Vagina (tissue), 2 donors: ENCODE data around the gene PTP4A1. TPM values are rescaled to one million over a fixed set of nuclear protein-coding genes. Genes with fewer than 3 reads are reported as not detected.
"Not testable (repeated sequence)": the region's sequence is repeated elsewhere in the genome, so short reads cannot be mapped to it uniquely, and the experiment has no call there.

Experiments used
- DNase-seq, 2 donors: peaks; one replicate each; pipeline ENCODE4 v3.0.0-alpha.2; 2017; ENCODE audit errors: extremely low spot score in 2 of 2
- H3K27ac ChIP-seq: fragments of 200-600 bp; sonication (generic); one replicate; pipeline ENCODE4 v1.5.1; 2019
- H3K27me3 ChIP-seq: fragments of 200-600 bp; sonication (generic); one replicate; pipeline ENCODE4 v1.5.1; 2019
- H3K36me3 ChIP-seq, 2 donors: fragments of 200-600 bp; sonication (generic); one replicate each; pipeline ENCODE4 v1.5.1; 2017 to 2019
- H3K4me1 ChIP-seq: fragments of 200-600 bp; sonication (generic); one replicate; pipeline ENCODE4 v1.5.1; 2019
- H3K4me3 ChIP-seq, 2 donors: fragments of 200-600 bp; sonication (generic); 1 replicate in 1 of 2; 2 replicates in 1 of 2; pipeline ENCODE4 v1.5.1; 2016 to 2019
- H3K9me3 ChIP-seq: fragments of 200-600 bp; sonication (generic); one replicate; pipeline ENCODE4 v1.5.1; 2019
- POLR2A ChIP-seq, 2 donors: fragments of 450-650 bp; IDR thresholded peaks; one replicate each; pipeline ENCODE4 v1.6.1; 2017; ENCODE audit warnings: antibody characterized with exemption in 2 of 2, mild to moderate bottlenecking in 2 of 2, moderate library complexity in 2 of 2
- POLR2AphosphoS5 ChIP-seq, 2 donors: sonication (generic); formaldehyde crosslinking; IDR thresholded peaks; one replicate each; pipeline ENCODE4 v1.9.0; 2017; ENCODE audit warnings: antibody characterized with exemption in 2 of 2, mild to moderate bottlenecking in 2 of 2, low read depth in 1 of 2; ENCODE audit not compliant: insufficient read depth in 1 of 2
- intact Hi-C: fragments of 100-400 bp; cut with DNase I; formaldehyde crosslinking; loops from one replicate; pipeline ENCODE4 v1.15.1; 2023
- total RNA-seq: library from RNA; depleted of rRNA; stranded (reverse); fragments of >200 nt; gene quantifications from one replicate; pipeline ENCODE4 v1.2.3, GENCODE V29; 2016
- TF ChIP-seq, protein P1 (sequence below), 3 experiments: fragments of 450-650 bp in 2 of 3; fragments of 200-600 bp in 1 of 3; sonication (generic) in 1 of 3; IDR thresholded peaks; one replicate each; pipeline ENCODE4 v1.5.1; 2017 to 2019; ENCODE audit warnings: antibody characterized with exemption in 3 of 3, mild to moderate bottlenecking in 2 of 3, moderate library complexity in 2 of 3

PTP4A1 gene
- total RNA-seq, 1 donor from 2014 or later, result 29.5 TPM

DNA sequence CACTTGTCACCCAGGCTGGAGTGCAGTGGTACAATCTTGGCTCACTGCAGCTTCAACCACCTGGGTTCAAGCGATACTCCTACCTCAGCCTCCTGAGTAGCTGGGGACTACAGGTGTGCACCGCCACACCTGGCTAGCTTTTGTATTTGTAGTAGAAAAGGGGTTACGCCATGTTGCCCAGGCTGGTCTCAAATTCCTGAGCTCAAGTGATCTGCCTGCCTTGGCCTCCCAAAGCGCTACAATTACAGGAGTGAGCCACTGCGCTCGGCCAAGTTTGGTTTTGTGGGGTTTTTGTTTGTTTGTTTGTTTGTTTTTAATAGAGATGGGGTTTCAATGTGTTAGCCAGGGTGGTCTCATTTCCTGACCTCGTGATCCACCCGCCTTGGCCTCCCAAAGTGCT is 12.3 kb downstream of the PTP4A1 start:
- TF ChIP-seq POLR2A (IDR thresholded peaks at IDR 0.05), result no peak
- TF ChIP-seq, protein P1, sequence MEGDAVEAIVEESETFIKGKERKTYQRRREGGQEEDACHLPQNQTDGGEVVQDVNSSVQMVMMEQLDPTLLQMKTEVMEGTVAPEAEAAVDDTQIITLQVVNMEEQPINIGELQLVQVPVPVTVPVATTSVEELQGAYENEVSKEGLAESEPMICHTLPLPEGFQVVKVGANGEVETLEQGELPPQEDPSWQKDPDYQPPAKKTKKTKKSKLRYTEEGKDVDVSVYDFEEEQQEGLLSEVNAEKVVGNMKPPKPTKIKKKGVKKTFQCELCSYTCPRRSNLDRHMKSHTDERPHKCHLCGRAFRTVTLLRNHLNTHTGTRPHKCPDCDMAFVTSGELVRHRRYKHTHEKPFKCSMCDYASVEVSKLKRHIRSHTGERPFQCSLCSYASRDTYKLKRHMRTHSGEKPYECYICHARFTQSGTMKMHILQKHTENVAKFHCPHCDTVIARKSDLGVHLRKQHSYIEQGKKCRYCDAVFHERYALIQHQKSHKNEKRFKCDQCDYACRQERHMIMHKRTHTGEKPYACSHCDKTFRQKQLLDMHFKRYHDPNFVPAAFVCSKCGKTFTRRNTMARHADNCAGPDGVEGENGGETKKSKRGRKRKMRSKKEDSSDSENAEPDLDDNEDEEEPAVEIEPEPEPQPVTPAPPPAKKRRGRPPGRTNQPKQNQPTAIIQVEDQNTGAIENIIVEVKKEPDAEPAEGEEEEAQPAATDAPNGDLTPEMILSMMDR (IDR thresholded peaks at IDR 0.05), result no peak
- TF ChIP-seq POLR2AphosphoS5 (IDR thresholded peaks at IDR 0.05; ENCODE audit: insufficient read depth in 1 of 2, low read depth in 1 of 2), result no peak
- no peaks in the 10 kb centered on the region for H3K9me3 ChIP-seq
- H3K36me3 ChIP-seq, result peaks cover 0 to 21% of the 10 kb centered on the region in 2 donors
- H3K4me1 ChIP-seq, result no peaks in the 10 kb centered on the region
- no peak overlapping the region for H3K27ac ChIP-seq
- H3K4me3 ChIP-seq, result no peak overlapping the region
- H3K27me3 ChIP-seq, result no peaks in the 10 kb centered on the region
- no peak for DNase-seq
- intact Hi-C loops, result no loop called here

DNA sequence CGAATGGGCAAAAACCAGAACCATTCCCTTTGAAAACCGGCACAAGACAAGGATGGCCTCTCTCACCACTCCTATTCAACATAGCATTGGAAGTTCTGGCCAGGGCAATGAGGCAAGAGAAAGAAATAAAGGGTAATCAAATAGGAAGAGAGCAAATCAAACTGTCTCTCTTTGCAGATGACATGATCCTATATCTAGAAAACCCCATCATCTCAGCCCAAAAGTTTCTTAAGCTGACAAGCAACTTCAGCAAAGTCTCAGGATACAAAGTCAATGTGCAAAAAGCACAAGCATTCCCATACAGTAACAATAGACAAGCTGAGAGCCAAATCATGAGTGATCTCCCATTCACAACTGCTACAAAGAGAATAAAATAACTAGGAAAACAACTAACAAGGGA is 13.4 kb downstream of the PTP4A1 start:
- H3K27ac ChIP-seq, H3K9me3 ChIP-seq, DNase-seq, H3K4me1 ChIP-seq, H3K27me3 ChIP-seq, intact Hi-C loops, H3K4me3 ChIP-seq: not testable (repeated sequence)
- peaks cover 0 to 11% of the 10 kb centered on the region in 2 donors for H3K36me3 ChIP-seq

DNA sequence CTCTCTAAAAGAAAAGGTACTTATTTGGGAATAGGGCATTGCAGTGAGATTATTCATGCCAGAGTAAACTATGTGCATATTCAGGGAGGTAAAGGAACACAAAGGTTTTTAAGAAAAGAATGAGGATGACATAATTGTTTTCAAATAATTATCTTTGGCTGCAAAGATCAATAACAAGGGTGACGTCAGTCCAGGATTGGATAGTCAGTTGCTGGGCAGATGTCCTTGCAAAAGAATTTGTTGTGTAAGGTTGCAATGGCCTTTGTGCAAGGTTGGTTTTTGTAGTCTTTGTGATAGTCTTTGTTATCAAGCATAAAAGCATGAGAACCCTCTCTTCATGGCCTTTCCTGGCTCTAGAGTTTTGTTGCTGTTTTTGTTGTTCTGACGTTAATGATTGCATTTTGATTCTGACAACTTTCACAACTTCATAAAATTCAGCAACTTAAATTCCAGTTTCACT is 17.7 kb downstream of the PTP4A1 start:
- DNase-seq, result no peak
- intact Hi-C loops, result no loop called here

DNA sequence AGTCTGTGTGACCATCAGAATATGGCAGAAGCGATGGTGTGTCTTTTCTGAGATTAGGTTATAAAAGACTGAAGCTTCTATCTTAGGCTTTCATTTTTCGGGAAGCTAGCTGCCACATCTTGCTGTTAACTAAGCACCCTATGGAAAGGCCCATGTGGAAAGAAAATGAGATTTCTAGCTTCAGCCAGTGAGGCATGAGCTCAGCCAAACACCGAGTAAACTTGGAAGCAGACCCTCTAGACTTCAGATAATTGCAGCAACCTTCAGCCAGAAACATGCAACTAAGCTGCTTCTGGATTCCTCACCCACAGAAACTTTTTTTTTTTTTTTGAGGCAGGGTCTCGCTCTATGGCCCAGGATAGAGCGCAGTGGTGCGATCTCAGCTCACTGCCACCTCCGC is 20.6 kb downstream of the PTP4A1 start:
- H3K36me3 ChIP-seq, result no peaks in the 10 kb centered on the region
- no peaks in the 10 kb centered on the region for H3K27me3 ChIP-seq
- no peak for DNase-seq

More for the DNA sequence above, 17.7 kb downstream of the PTP4A1 start:
- TF ChIP-seq, protein P1 (IDR thresholded peaks at IDR 0.05), result no peak
- TF ChIP-seq POLR2A (IDR thresholded peaks at IDR 0.05), result no peak
- no peak for TF ChIP-seq POLR2AphosphoS5 (IDR thresholded peaks at IDR 0.05; ENCODE audit: insufficient read depth in 1 of 2, low read depth in 1 of 2)
- no peak overlapping the region for H3K27ac ChIP-seq
- no peaks in the 10 kb centered on the region for H3K4me1 ChIP-seq
- H3K4me3 ChIP-seq, result no peak overlapping the region
- H3K9me3 ChIP-seq, result no peaks in the 10 kb centered on the region
- H3K36me3 ChIP-seq, result no peaks in the 10 kb centered on the region
- H3K27me3 ChIP-seq, result no peaks in the 10 kb centered on the region

DNA sequence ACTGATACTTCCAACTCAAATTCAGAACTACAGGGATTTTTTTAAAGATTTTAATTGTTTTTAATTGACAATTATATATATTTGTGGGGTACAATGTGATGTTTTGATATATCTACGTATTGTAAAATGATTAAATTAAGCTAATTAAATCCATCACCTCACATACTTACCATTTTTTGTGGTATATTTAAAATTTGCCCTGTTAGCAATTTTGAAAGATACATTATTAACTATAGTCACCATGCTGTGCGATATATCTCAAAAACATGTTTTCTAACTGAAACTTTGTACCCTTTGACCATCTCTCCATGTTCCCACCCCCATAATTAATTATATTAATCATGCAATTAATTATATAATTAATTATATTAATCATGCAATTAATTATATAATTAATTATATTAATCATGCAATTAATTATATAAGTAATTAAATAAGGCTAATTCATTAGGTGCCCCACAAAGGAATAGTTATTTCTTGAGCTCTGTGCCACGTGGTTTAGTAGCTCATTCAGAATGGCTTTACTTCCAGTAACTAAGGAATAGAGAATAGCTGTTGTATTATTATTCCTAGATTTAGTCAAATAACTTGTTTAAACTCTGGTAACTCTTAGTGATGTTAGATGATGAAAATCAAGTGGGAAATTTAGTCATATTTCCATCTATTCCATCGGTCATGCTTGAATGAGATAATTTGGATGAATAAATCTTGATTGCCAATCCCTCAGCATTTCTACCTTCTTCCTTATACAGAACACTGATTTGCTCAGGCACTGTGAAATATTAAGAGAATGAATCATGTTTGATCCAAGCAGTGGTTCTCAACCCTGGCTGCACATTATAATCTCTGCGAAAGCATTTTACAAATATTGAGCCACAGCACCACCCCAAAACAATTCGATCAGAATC is 25.1 kb downstream of the PTP4A1 start:
- H3K9me3 ChIP-seq, result no peaks in the 10 kb centered on the region
- H3K27ac ChIP-seq, result no peak overlapping the region
- TF ChIP-seq POLR2A (IDR thresholded peaks at IDR 0.05) (no peak), POLR2AphosphoS5 (IDR thresholded peaks at IDR 0.05; ENCODE audit: insufficient read depth in 1 of 2, low read depth in 1 of 2) (no peak)
- TF ChIP-seq, protein P1 (IDR thresholded peaks at IDR 0.05), result no peak
- H3K4me1 ChIP-seq, result peaks cover 7% of the 10 kb centered on the region
- intact Hi-C loops, result loop anchor here (5.0 kb wide), 1 partner anchor 170 kb away; no protein-coding TSS in a partner anchor
- H3K4me3 ChIP-seq, result peak overlapping the region; percentile 34 to 45
- no peaks in the 10 kb centered on the region for H3K27me3 ChIP-seq
- H3K36me3 ChIP-seq, result no peaks in the 10 kb centered on the region
- DNase-seq, result no peak

More for the DNA sequence above, 20.6 kb downstream of the PTP4A1 start:
- peaks cover 2% of the 10 kb centered on the region for H3K4me1 ChIP-seq
- H3K27ac ChIP-seq, result no peak overlapping the region
- no peaks in the 10 kb centered on the region for H3K9me3 ChIP-seq
- TF ChIP-seq, protein P1 (IDR thresholded peaks at IDR 0.05), result no peak
- TF ChIP-seq POLR2A (IDR thresholded peaks at IDR 0.05) (no peak), POLR2AphosphoS5 (IDR thresholded peaks at IDR 0.05; ENCODE audit: insufficient read depth in 1 of 2, low read depth in 1 of 2) (no peak)
- intact Hi-C loops, result no loop called here
- no peak overlapping the region for H3K4me3 ChIP-seq
